Measurements from ENCODE around the gene SYNRG.

- TF ChIP-seq ZBTB7A (IDR thresholded peaks at IDR 0.05; ENCODE audit: low read depth) = no peak
- TF ChIP-seq RAD21 (IDR thresholded peaks at IDR 0.05; ENCODE audit: low read depth) = no peak
- TF ChIP-seq YY1 (IDR thresholded peaks at IDR 0.05; ENCODE audit: low read depth) = no peak
- TF ChIP-seq EP300 (IDR thresholded peaks at IDR 0.05; ENCODE audit: borderline replicate concordance) = no peak
- no peak for TF ChIP-seq CREB1 (IDR thresholded peaks at IDR 0.05; ENCODE audit: low read depth)
- TF ChIP-seq, protein P1, sequence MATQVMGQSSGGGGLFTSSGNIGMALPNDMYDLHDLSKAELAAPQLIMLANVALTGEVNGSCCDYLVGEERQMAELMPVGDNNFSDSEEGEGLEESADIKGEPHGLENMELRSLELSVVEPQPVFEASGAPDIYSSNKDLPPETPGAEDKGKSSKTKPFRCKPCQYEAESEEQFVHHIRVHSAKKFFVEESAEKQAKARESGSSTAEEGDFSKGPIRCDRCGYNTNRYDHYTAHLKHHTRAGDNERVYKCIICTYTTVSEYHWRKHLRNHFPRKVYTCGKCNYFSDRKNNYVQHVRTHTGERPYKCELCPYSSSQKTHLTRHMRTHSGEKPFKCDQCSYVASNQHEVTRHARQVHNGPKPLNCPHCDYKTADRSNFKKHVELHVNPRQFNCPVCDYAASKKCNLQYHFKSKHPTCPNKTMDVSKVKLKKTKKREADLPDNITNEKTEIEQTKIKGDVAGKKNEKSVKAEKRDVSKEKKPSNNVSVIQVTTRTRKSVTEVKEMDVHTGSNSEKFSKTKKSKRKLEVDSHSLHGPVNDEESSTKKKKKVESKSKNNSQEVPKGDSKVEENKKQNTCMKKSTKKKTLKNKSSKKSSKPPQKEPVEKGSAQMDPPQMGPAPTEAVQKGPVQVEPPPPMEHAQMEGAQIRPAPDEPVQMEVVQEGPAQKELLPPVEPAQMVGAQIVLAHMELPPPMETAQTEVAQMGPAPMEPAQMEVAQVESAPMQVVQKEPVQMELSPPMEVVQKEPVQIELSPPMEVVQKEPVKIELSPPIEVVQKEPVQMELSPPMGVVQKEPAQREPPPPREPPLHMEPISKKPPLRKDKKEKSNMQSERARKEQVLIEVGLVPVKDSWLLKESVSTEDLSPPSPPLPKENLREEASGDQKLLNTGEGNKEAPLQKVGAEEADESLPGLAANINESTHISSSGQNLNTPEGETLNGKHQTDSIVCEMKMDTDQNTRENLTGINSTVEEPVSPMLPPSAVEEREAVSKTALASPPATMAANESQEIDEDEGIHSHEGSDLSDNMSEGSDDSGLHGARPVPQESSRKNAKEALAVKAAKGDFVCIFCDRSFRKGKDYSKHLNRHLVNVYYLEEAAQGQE (IDR thresholded peaks at IDR 0.05; ENCODE audit: low read depth) = no peak
These were observed 118.3 kb downstream of the SYNRG start for GRCh38 chr17:37490638-37491614.
